HG03066 (cell line): ENCODE measurements around the gene SGCD.

Source experiments
- ATAC-seq: cut with Tn5 transposase; IDR thresholded peaks from one replicate; pipeline ENCODE4 v1.9.1; 2021; ENCODE audit warnings: low read depth; ENCODE audit not compliant: unreplicated experiment

Gene SGCD

DNA sequence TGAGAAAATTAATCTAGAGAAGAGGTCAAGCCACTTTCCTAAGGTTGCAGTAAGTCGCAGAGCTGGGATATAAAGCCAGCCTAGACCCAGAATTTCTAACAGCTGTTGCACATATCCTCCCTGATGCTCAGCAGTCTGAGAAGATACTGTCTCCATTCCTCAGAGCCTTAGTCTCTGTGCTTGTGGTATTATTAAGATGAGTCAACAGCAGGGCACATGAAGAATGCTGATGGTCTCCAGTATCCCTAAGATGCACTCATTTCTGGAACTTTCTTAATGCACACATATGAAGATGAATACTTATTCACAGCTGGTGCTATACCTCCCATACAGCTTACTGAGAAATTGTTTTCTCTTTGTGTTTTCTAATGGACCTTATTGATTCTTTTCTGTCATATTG is 32.5 kb downstream of the SGCD start:
- ATAC-seq = no peak

DNA sequence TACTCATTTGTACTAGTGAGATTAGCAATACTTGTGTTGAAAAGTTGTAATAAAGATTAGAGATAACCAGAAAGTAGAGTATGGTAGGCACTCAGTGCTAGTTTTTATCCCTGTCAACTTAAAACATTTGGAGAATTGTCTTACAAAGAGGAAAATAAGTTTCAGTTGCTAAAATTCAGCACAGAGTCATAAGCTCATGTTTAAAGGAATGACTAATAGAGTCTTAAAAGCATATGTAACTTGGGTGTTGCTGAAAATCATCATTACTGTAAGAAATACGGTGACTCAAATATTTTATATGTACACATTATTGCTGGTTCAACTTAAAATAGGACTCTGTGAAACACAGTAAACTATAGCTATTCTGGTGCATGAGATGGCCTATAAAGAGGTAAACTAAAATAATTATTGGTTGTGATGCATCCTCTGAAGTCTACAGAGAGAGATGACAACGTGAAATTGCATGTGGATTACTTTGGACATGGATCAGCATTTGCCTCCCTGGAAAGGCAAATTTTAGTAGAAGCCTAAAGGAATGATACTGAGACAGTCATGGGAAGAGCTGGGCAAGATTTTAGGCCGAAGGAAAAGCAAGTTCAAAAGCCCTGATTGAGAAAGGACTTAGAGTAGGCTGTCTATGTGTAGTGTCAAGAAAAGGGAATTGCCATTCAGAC is 34.6 kb downstream of the SGCD start:
- ATAC-seq = no peak

DNA sequence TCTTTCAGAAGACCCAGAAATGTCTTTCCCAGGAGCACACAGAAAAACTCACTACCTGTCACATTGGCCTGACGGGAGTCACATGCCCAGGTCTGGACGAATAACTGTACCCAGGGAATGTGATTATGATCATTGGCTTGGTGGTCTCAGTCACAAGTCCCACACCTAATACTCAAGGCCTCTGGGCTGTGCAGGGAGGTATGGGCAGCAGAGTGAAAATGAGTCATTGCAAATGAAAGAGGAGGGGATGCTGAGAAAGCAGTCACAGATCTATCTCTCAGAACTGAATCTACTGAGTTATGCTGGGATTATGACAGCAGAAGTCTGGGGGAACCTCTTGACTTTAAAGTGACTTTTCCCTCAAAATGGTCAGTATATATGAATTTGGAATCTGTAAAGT is 36.9 kb downstream of the SGCD start:
- no peak for ATAC-seq

DNA sequence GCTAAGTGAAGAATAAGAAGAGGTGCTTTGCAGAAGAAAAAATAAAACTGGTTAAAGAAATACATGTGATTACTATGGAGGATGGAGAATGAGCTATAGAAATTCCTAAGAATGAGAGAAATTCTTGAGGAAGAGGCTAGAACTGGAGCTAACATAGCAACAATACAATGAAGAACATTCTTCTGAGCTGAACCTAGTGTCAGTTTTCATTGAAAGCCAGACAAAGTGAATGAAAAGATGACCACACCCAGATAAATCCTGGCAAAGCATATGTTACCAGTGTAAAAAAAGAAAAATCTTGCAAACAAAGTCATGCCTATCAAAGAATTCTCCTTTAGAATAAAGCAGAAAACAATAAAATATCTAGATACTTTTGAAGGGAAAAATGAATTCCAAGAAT is 39.6 kb downstream of the SGCD start:
- ATAC-seq = no peak

DNA sequence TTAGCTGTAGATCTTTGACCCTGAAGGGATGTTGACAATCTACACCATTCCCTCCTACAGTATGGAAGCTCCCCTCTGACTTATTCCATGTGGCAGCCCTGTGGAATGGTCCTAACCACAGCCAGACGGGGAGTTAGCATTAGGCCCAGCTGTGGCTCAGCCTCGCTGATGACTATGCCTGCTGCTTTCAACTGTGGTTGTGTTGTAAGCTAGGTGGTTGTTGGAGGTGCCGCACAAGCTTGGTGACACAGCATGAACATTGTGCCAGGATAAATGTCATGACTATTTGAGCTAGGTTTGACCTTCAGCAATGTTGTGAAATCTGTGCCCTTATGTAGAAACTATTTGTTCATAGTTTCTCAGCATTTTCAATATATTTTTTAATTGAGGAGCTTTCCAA is 40.6 kb downstream of the SGCD start:
- ATAC-seq = no peak

DNA sequence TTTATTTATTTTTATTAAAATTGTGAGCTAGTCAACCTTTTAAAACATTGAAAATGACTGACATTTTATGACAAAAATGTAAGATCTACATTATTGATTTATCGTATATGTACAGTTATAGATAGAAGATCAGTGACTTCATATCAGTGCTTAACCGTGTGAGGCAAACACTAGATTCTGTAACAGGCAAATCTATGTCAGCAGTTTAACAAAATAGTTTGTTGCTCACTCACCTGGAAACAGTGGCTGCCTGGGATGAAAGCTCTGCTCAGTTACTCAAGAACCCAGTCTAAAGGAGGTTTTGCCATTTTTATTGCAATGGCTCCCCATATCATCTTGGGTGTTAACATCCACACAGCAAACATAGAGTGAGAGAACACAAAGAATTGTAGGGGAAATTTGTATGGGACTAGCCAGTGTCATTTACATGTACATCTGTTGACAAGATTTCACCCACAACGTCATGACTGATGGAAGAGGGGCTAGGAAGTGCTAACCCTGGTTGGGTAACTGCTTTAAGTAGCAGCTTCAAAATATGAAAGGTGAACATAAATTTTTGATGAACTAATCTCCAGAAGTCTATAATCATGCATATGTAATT is 49.0 kb downstream of the SGCD start:
- ATAC-seq = peak; percentile 47

DNA sequence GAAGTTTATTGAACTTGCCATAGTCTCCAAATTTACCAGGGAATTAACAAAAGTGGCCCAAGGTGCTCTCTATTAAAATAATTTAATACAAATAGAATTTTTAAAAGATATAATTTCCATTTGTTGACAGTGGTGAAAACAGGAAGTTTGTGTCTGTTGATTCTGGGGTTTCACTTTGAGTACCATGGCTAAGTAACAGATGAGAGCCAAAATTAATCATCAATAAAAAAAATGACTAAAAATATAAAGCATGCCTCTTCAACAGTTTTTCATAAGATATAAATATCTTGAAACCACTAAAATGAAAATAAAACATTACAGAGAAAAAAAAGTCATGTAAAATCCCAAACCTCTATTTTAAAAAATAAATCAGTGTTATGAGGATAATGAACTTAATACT is 49.8 kb downstream of the SGCD start:
- ATAC-seq = peak; percentile 59

DNA sequence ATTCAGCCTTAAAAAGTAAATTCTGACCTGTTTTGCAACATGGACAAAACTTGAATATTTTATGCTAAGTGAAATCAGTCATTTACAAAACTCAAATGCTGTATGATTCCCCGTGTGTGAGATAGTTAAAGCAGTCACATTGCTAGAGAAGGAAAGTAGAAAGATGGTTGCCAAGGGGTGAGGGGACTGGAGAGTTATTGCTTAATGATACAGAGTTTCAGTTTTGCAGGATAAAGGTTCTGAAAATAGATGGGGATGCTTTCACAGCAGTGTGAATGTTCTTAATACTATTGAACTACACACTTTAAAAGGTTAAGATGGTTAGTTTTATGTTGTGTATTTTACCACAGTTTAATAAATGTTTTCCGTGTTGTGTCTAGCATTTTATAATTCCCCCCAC is 51.2 kb downstream of the SGCD start:
- peak; percentile 41 for ATAC-seq

DNA sequence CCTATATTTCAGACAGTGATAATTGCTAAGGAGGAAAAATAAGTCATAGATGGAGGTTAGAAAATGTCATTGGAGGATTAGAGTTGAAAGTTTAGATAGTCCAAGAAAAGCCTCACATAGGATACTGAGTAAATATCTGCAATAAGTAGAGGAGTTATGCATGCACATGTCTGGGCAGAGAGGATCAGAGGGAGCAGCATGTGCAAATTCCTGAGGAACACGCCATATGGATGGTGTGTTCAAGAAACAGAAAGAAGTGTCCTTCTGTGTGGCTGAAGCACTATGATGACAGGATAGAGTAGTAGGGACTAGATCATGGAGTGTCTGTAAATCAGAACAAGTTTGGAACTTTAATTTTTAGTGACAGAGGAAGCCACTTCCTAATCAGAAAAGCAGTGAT is 52.2 kb downstream of the SGCD start:
- no peak for ATAC-seq

DNA sequence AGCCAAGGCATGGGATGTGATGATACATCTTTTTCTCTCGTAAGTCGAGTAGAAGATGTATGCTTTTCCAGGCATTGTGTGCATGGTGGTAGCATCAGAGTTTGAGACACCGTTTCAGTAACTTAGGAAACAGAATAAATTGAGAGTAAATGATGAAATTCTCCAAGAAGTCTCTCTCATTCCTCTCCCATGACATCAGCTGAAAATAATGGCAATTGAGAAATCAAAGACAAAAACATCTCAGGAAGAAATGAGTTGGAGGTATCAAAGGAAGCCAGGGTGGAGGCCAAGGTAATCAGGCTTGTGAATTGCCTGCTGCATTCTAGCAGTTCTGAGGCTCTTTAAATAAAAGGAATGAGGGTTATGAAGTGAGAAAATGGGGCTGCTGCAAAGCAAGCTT is 53.9 kb downstream of the SGCD start:
- no peak for ATAC-seq

DNA sequence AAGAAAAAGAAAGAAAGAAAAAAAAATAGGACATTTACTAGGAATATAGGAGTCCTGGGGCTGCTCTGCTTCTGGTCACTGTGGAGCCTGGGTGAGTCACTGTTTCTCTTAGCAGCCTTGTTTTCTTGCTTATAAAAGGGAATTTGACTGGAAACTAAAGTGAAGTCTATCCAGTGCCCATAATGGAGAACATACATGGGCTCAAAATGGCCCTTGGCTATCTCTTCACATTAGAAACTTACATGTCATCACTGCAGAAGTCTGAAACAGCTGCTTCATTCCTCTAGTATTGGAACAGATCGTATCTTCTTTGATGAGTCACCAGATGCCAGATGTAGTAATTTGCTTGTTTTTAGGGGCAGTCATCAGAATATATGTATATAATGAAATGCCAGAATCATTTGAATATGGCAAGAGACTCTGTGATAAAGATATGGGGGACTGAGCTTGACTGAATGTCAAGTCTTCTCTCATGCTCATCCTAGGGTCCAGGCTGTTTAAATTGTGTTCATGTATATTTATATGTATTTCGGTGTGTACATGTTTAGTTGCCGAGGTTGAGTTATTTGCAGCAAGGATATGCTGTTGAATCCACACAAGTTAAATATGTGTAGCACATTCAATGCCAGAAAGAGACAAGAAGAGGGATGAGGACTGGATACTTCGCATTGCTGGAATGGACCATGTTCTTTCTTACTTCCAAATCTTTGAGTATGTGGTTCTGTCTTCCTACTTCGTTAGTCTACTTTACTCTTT is 56.7 kb downstream of the SGCD start:
- ATAC-seq = no peak

DNA sequence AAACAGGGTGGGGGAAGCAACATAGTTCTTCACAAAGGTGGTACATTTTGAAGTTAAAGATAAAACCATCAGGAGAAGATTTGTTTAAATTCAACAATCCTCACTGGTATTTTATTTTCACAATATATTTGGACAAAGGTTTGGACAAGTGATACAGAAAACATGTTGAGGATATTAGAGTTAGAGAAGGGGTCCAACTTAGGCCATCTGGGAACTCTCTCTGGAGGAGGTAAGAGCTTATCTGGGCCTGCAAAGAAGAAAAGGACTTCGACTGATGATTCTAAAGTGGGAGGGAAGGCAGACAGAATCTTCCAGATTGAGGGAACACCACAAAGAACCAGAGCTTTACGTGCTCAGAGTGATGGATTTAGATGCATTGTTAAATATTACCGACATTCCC is 58.5 kb downstream of the SGCD start:
- no peak for ATAC-seq

DNA sequence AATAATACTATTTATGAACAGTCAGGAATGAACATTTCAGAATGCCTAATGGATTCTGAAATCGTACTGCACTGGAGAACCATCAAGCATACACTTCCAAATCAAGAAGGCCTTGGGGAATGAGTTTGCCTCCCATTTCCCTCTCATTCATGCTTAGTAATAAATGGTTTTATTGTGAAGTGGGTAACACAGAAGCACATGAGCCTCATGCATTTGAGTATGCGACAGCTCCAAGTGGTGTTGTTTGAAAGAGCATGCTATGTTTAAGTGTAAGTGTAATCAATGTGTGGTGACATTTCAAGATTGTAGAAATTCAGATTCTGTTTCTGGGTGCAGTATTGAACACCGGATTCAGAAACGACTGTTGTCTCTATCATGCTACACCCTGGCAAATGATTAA is 60.0 kb downstream of the SGCD start:
- no peak for ATAC-seq

DNA sequence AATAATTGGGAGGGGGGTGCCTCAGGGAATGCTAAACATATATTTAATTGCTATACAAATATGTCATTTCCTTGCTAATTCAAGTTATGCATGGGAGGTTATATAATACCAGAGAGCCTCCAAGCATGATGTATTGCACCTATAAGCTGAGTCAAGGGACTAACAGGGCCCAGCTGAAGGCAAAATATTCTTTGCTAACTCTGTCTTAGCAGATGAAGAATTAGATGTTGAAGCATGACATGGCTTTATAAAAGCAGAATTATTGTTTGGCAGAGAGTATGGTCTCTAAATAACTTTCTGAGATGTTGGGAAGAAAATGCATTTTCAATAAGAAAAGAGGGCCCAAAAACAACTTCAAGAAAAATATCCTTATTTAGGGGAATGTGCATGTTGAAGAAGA is 60.4 kb downstream of the SGCD start:
- ATAC-seq = no peak

DNA sequence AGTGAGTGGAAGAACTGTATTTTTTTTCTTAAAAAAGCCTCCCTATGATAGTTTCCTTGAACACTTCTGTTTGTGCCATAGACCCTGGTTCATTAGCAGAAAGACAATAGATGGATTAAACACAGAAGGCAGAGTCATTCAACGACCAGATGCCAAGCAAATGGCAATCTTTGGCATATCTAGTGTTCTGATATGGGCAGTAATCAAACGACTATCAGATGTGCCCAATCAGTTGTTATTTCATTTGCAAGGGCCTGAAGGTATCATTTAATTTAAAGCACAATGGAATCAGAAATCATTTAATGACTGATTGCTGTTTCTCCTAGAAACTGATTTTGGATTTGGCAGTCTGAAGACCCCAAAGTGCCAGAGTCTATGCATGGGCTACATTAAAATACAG is 61.3 kb downstream of the SGCD start:
- ATAC-seq = no peak

DNA sequence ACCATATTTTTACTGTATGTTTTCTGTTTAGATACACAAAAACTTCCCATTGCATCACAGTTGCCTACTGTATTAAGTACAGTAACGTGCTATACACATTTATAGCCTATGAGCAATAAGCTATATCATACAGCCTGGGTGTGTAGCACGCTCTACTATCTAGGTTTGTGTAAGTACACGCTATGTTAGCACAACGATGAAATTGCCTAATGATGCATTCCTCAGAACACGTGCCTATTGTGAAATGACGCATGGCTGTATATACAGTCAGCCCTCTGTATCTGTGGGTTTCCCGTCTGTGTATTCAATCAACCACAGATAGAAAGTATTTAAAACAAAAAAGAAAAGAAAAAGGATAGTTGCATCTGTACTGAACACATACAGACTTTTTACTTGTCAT is 64.2 kb downstream of the SGCD start:
- ATAC-seq = no peak

DNA sequence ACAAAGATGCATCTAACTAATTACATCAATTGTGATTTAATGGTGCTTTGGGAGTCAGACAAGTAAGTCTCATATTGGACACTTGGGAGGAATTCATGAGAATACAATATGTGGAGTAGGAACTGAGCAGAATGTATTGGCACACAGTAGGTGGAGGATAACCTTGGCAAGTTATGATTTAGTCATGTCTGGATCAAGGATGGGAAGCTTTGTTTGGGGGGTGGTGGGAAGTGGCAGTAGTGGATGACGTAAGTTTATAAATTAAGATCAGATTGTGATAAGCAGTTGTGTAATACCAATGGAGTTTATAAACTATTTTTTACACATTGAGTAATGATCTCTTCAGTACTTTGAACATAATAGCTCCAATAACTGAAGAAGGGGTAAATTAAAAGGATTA is 67.0 kb downstream of the SGCD start:
- no peak for ATAC-seq

DNA sequence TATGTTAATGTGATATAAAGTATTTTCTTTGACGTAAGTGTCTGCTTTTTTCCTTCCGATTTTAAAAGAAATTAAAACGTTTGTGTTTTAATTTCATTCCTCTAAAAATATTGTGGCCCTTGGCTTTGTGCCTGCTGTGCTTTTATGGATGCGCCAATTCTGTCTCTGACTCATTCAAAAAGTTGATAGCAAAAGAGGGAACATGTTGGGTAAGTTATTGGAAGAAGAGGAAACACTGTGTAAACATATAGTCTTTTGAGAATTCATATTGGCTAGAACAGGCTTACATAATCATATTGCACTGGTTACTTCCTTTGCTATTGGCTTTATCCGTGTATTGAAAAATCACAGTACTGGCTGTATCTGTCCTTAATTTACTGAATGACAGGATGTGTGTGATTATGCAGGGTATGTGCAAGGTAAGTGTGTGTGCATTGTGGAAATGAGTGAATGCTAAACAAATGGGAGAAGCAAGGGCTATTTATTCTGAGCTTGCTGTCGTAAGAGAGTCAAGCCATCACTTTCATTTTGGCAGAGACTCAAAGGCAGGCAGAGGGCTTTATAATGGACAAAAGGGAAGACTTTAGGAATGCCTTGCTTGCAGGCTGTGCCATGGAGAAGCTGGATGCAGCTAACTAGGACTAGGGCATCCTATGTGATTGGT is 67.8 kb downstream of the SGCD start:
- no peak for ATAC-seq

DNA sequence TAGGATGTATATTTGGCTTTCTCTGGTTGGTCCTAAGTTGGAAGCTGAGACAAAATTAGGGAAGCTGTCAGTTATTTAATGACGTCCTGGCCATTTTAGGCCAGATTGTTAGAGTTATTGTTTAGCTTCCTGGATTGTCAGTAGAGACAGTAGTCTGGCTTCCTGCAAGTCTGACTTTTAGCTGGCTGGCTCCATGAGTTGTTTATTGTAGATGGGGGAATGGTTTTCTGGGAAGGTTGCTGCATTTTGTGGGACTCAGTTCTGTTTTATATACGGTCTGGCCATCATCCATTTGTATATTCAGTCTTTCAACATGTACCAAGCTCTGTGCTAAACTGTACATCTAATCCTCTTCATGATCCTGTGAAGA is 68.3 kb downstream of the SGCD start:
- no peak for ATAC-seq

DNA sequence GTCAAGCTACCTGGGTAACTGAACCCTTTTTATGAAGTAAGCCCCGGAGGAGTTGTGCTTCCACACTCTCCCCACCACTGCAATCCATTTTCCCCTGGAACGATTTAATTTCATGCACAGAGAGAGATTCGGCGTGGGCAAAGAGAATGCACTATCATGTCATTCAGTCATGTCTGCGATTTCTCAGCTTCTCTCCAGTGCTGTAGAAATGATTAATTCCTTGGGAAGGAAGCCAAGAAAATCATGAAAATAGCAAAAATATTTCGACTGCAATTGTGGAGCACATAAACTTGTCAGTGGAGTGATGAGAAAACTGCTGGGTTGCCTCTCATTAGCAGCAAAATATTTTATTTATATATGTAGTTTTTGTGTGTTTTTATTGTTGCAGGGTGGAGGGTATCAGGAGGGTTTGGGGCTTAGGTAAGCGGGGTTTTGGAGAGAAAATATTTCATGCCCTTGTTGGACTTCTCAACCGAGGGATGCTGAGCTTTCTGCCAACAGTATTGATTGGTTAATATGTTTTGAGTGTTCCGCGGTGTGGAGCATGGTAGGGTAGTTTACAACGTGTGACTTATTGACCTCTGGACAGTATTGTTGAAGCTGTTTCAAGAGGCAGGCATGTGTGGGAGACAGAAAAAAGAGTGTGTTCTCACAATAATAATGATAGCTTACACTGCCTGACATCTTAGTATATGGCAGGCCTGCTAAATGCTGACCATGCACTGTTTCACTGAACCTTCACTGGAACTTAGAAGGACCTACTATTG is 69.3 kb downstream of the SGCD start:
- ATAC-seq = no peak

DNA sequence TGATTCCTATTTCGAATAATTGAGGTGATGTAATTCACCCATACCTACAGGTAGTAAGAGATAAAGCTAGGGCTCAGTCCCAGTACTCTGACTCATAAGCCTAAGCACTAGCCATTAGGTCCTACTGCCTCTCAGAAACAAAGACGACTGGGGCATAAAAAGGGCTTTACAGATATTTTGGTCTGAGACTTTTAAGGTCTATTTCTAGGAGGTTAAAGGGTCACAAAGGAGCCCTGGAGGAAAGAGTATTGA is 69.8 kb downstream of the SGCD start:
- ATAC-seq = no peak
